Pancreas (tissue), 10 donors: ENCODE results near the gene AXIN2. TPM values are rescaled to one million over a fixed set of nuclear protein-coding genes. Genes with fewer than 3 reads are reported as not detected.

Source experiments
- ATAC-seq, 4 donors: fragments of 200-7000 bp; cut with Tn5 transposase; one replicate each; pipeline versions ENCODE4 v1.8.0 to v1.9.1; 2020; ENCODE audit warnings: mild to moderate bottlenecking in 4 of 4, moderate library complexity in 4 of 4
- DNase-seq, 6 donors: peaks; one replicate each; pipeline ENCODE4 v3.0.0-alpha.2; 2020
- FAIRE-seq: peaks from 2 replicates; lab custom pipeline; 2012; peaks lifted over from hg19 to GRCh38; lab: Jason Lieb, UNC
- H3K27ac ChIP-seq, 4 donors: fragments of 200-600 bp; sonication (generic); 1 replicate in 3 of 4; 2 replicates in 1 of 4; pipeline versions ENCODE4 v1.5.0 to v1.8.0; 2020
- H3K27me3 ChIP-seq, 4 donors: fragments of 200-600 bp; one replicate each; pipeline ENCODE4 v1.8.0; 2021
- H3K36me3 ChIP-seq, 3 donors: fragments of 200-600 bp; sonication (generic) in 1 of 3; one replicate each; pipeline versions ENCODE4 v1.5.0 to v1.8.0; 2020 to 2021
- H3K4me1 ChIP-seq, 3 donors: fragments of 200-600 bp; one replicate each; pipeline ENCODE4 v1.8.0; 2021
- H3K4me3 ChIP-seq, 4 donors: fragments of 200-600 bp; sonication (generic) in 2 of 4; one replicate each; pipeline versions ENCODE4 v1.5.0 to v1.8.0; 2020 to 2021
- H3K9me3 ChIP-seq, 4 donors: fragments of 200-600 bp; one replicate each; pipeline ENCODE4 v1.8.0; 2021
- CTCF ChIP-seq, 4 donors: fragments of 200-600 bp; sonication (generic) in 3 of 4; IDR thresholded peaks; one replicate each; pipeline versions ENCODE4 v1.5.0 to v1.8.0; 2021; ENCODE audit warnings: antibody characterized with exemption in 4 of 4
- WGBS, 2 donors: extraction: QIAGEN DNeasy Blood & Tissue Kit; methylation state at CpG; one replicate each; pipeline ENCODE4 v1.1.7; 2013; 5-methylcytosine and 5-hydroxymethylcytosine counted together
- intact Hi-C, 3 donors: fragments of 100-400 bp; cut with DNase I; formaldehyde crosslinking; loops; one replicate each; pipeline versions ENCODE4 v1.11.1 to v1.14.2; 2022
- polyA plus RNA-seq, 2 donors: library from polyadenylated mRNA; stranded (reverse); fragments of 200-250 nt; gene quantifications; one replicate each; pipeline ENCODE4 v1.2.3, GENCODE V29; 2013
- total RNA-seq, 6 donors: library from RNA; stranded (reverse); fragmentation: NEBNext Ultra II Directional in 4 of 6; extraction: Animal tissue kit (Norgen Biotek cat#: 25700) in 4 of 6; gene quantifications; one replicate each; pipeline versions ENCODE4 v1.2.1 to v1.2.4, GENCODE V29; 2021 to 2023
- donor health status: healthy with polysubstance abuse.
- donor health status: DM: no; HTN: no; CAD: no; lungs with moderate emphysema.
- donor health status: DM: no; HTN: no; CAD: no.
- donor health status: control.
- donor health status: control.
- donor health status: Bipolar disorder and iron deficiency.
- donor health status: DM: yes; HTN: yes; CAD: no.
- donor health status: DM: no; HTN: no; CAD: no.
- donor health status: DM: no; HTN: no; CAD: no.
- donor health status: DM: yes; HTN: yes; CAD: no.

Gene AXIN2
- total and polyA plus RNA-seq, 8 donors: 2.5 to 13.1 (median 3.3) TPM

GRCh38 chr17:65523411-65523810, 38.0 kb downstream of the AXIN2 start:
- 81 to 86% methylated on average over 1 of the region's 1 CpG for WGBS, 2 donors

GRCh38 chr17:65522751-65523404, 38.6 kb downstream of the AXIN2 start:
- intact Hi-C loops: no loop called here
- no peak for DNase-seq

More at GRCh38 chr17:65523411-65523810, 38.0 kb downstream of the AXIN2 start:
- no peaks in the 10 kb centered on the region for H3K36me3 ChIP-seq
- H3K9me3 ChIP-seq: no peaks in the 10 kb centered on the region
- H3K4me3 ChIP-seq: no peak overlapping the region
- intact Hi-C loops: no loop called here
- H3K4me1 ChIP-seq: no peaks in the 10 kb centered on the region
- H3K27ac ChIP-seq: no peak overlapping the region
- DNase-seq (no peak), ATAC-seq (no peak), FAIRE-seq (no peak)
- no peak for TF ChIP-seq CTCF (IDR thresholded peaks at IDR 0.05)
- no peaks in the 10 kb centered on the region for H3K27me3 ChIP-seq

GRCh38 chr17:65519462-65519861, 42.0 kb downstream of the AXIN2 start:
- Histone ChIP-seq H3K27me3 (no peaks in the 10 kb centered on the region), H3K27ac (no peak overlapping the region), H3K4me1 (no peaks in the 10 kb centered on the region), H3K9me3 (no peaks in the 10 kb centered on the region), H3K4me3 (no peak overlapping the region), H3K36me3 (no peaks in the 10 kb centered on the region)
- no peak for TF ChIP-seq CTCF (IDR thresholded peaks at IDR 0.05)
- no peak for FAIRE-seq
- 70 to 73% methylated on average over 3 of the region's 3 CpGs for WGBS, 2 donors
- ATAC-seq: no peak
- intact Hi-C loops: no loop called here
- DNase-seq: no peak

More at GRCh38 chr17:65522751-65523404, 38.6 kb downstream of the AXIN2 start:
- FAIRE-seq: no peak
- WGBS, 2 donors: 92 to 97% methylated on average over 14 of the region's 14 CpGs
- H3K27ac ChIP-seq: no peak overlapping the region
- H3K9me3 ChIP-seq: no peaks in the 10 kb centered on the region
- H3K27me3 ChIP-seq: no peaks in the 10 kb centered on the region
- ATAC-seq: no peak
- H3K36me3 ChIP-seq: no peaks in the 10 kb centered on the region
- no peaks in the 10 kb centered on the region for H3K4me1 ChIP-seq
- no peak for TF ChIP-seq CTCF (IDR thresholded peaks at IDR 0.05)
- no peak overlapping the region for H3K4me3 ChIP-seq

GRCh38 chr17:65518256-65518655, 43.2 kb downstream of the AXIN2 start:
- ATAC-seq (no peak), FAIRE-seq (no peak), DNase-seq (no peak)
- H3K36me3 ChIP-seq: no peaks in the 10 kb centered on the region
- no peaks in the 10 kb centered on the region for H3K9me3 ChIP-seq
- intact Hi-C loops: no loop called here
- H3K4me3 ChIP-seq: no peak overlapping the region
- TF ChIP-seq CTCF (IDR thresholded peaks at IDR 0.05): no peak
- no peaks in the 10 kb centered on the region for H3K27me3 ChIP-seq
- no peaks in the 10 kb centered on the region for H3K4me1 ChIP-seq
- no peak overlapping the region for H3K27ac ChIP-seq
- 84 to 90% methylated on average over 2 of the region's 2 CpGs for WGBS, 2 donors
